Measurements from ENCODE around the gene BCAP31. TPM values are rescaled to one million over a fixed set of nuclear protein-coding genes. Genes with fewer than 3 reads are reported as not detected.

BCAP31 gene
- total RNA-seq, 1 experiment from 2014 or later = 150 TPM

DNA sequence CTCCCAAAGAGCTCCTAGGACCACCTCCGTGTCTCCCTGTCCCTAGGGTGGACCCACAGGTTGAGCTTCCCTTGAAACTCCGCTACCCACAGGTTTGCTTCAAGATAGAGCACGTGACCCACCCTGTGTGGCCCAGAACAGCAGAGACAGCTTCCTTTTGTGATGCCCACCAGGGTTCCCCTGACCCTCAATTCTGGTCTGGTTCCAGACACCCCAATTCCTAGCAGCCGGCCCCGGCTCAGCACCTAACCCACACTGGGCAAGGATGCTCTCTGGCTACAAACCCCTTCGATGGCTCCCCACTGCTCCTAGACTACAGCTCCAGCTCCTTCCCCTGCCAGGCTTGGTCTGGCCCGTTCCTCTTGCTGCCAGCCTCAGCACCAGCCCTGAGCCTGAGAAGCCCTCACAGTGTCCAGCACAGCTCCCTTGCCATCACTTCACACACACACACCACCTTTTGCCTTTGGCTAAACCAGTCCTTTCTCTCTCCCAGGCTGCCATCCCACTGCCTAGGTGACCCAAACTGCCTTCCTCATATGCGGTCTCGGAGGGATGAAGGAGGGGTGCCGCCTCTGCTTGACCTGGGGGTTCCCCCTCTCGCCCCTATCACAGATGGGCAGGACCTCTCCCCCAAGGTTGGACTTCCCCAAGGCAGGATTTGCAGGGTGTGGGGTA lies 56.8 kb downstream of the BCAP31 start:
- Mint-ChIP-seq H3K27me3 (ENCODE audit: low read depth) (peaks cover 28% of the 10 kb centered on the region), H3K9me3 (no peaks in the 10 kb centered on the region), H3K36me3 (no peaks in the 10 kb centered on the region), H3K4me3 (peak overlapping the region; percentile 54), H3K27ac (no peak overlapping the region), H3K4me1 (no peaks in the 10 kb centered on the region; the same call in 1 of the 2 replicates)
- TF ChIP-seq ZNF317 (CRISPR knock-in tag; IDR thresholded peaks at IDR 0.05; ENCODE audit: borderline replicate concordance, low read depth) = no peak
- no peak for TF ChIP-seq TCF7 (CRISPR knock-in tag; IDR thresholded peaks at IDR 0.05; ENCODE audit: low read depth)
- no peak for TF ChIP-seq ZNF219 (CRISPR knock-in tag; IDR thresholded peaks at IDR 0.05; ENCODE audit: borderline replicate concordance)
- TF ChIP-seq, protein P1, sequence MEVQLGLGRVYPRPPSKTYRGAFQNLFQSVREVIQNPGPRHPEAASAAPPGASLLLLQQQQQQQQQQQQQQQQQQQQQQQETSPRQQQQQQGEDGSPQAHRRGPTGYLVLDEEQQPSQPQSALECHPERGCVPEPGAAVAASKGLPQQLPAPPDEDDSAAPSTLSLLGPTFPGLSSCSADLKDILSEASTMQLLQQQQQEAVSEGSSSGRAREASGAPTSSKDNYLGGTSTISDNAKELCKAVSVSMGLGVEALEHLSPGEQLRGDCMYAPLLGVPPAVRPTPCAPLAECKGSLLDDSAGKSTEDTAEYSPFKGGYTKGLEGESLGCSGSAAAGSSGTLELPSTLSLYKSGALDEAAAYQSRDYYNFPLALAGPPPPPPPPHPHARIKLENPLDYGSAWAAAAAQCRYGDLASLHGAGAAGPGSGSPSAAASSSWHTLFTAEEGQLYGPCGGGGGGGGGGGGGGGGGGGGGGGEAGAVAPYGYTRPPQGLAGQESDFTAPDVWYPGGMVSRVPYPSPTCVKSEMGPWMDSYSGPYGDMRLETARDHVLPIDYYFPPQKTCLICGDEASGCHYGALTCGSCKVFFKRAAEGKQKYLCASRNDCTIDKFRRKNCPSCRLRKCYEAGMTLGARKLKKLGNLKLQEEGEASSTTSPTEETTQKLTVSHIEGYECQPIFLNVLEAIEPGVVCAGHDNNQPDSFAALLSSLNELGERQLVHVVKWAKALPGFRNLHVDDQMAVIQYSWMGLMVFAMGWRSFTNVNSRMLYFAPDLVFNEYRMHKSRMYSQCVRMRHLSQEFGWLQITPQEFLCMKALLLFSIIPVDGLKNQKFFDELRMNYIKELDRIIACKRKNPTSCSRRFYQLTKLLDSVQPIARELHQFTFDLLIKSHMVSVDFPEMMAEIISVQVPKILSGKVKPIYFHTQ (CRISPR knock-in tag; IDR thresholded peaks at IDR 0.05) = no peak
- no peak for TF ChIP-seq SMAD3 (CRISPR knock-in tag; IDR thresholded peaks at IDR 0.05; ENCODE audit: borderline replicate concordance)
- TF ChIP-seq ESRRA (CRISPR knock-in tag; IDR thresholded peaks at IDR 0.05; ENCODE audit: borderline replicate concordance) = no peak
- TF ChIP-seq, protein P2, sequence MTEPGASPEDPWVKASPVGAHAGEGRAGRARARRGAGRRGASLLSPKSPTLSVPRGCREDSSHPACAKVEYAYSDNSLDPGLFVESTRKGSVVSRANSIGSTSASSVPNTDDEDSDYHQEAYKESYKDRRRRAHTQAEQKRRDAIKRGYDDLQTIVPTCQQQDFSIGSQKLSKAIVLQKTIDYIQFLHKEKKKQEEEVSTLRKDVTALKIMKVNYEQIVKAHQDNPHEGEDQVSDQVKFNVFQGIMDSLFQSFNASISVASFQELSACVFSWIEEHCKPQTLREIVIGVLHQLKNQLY (CRISPR knock-in tag; IDR thresholded peaks at IDR 0.05) = no peak
- no peak for TF ChIP-seq RORB (CRISPR knock-in tag; IDR thresholded peaks at IDR 0.05)
- TF ChIP-seq, protein P3, sequence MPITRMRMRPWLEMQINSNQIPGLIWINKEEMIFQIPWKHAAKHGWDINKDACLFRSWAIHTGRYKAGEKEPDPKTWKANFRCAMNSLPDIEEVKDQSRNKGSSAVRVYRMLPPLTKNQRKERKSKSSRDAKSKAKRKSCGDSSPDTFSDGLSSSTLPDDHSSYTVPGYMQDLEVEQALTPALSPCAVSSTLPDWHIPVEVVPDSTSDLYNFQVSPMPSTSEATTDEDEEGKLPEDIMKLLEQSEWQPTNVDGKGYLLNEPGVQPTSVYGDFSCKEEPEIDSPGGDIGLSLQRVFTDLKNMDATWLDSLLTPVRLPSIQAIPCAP (CRISPR knock-in tag; IDR thresholded peaks at IDR 0.05) = no peak
- TF ChIP-seq ZBTB21 (CRISPR knock-in tag; IDR thresholded peaks at IDR 0.05; ENCODE audit: borderline replicate concordance) = no peak
- no peak for TF ChIP-seq NFATC4 (CRISPR knock-in tag; IDR thresholded peaks at IDR 0.05)
- no peak for TF ChIP-seq PRRX2 (CRISPR knock-in tag; IDR thresholded peaks at IDR 0.05)
- TF ChIP-seq JAZF1 (CRISPR knock-in tag; IDR thresholded peaks at IDR 0.05) = no peak
- TF ChIP-seq, protein P4, sequence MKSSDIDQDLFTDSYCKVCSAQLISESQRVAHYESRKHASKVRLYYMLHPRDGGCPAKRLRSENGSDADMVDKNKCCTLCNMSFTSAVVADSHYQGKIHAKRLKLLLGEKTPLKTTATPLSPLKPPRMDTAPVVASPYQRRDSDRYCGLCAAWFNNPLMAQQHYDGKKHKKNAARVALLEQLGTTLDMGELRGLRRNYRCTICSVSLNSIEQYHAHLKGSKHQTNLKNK (CRISPR knock-in tag; IDR thresholded peaks at IDR 0.05) = no peak
- TF ChIP-seq, protein P5, sequence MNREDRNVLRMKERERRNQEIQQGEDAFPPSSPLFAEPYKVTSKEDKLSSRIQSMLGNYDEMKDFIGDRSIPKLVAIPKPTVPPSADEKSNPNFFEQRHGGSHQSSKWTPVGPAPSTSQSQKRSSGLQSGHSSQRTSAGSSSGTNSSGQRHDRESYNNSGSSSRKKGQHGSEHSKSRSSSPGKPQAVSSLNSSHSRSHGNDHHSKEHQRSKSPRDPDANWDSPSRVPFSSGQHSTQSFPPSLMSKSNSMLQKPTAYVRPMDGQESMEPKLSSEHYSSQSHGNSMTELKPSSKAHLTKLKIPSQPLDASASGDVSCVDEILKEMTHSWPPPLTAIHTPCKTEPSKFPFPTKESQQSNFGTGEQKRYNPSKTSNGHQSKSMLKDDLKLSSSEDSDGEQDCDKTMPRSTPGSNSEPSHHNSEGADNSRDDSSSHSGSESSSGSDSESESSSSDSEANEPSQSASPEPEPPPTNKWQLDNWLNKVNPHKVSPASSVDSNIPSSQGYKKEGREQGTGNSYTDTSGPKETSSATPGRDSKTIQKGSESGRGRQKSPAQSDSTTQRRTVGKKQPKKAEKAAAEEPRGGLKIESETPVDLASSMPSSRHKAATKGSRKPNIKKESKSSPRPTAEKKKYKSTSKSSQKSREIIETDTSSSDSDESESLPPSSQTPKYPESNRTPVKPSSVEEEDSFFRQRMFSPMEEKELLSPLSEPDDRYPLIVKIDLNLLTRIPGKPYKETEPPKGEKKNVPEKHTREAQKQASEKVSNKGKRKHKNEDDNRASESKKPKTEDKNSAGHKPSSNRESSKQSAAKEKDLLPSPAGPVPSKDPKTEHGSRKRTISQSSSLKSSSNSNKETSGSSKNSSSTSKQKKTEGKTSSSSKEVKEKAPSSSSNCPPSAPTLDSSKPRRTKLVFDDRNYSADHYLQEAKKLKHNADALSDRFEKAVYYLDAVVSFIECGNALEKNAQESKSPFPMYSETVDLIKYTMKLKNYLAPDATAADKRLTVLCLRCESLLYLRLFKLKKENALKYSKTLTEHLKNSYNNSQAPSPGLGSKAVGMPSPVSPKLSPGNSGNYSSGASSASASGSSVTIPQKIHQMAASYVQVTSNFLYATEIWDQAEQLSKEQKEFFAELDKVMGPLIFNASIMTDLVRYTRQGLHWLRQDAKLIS (CRISPR knock-in tag; IDR thresholded peaks at IDR 0.05; ENCODE audit: borderline replicate concordance) = no peak
- TF ChIP-seq KAT7 (CRISPR knock-in tag; IDR thresholded peaks at IDR 0.05; ENCODE audit: borderline replicate concordance) = no peak
- no peak for TF ChIP-seq TEAD4 (CRISPR knock-in tag; IDR thresholded peaks at IDR 0.05)
- TF ChIP-seq JUN (CRISPR knock-in tag; IDR thresholded peaks at IDR 0.05) = no peak
- TF ChIP-seq RELA (CRISPR knock-in tag; IDR thresholded peaks at IDR 0.05; ENCODE audit: borderline replicate concordance) = no peak
- CTCF ChIA-PET = interaction anchor here (0.7 to 7.7 kb wide), 26 partner anchors 10 to 726 kb away, joined by 3 to 153 read pairs (median 8); partner anchors contain the start of genes DUSP9, HAUS7 and SLC6A8
- DNase-seq (ENCODE audit: low spot score) (no peak), ATAC-seq (no peak)
- POLR2A ChIA-PET = interaction anchor here (1.5 kb wide), 1 partner anchor 23 kb away, joined by 3 read pairs; no protein-coding TSS in a partner anchor

All from WTC11 (cell line).